SK-N-SH treated with all-trans-retinoic acid at 6 μM for 48 hours (cell line): Measurements from ENCODE around the gene OBP2B.
"Not testable (repeated sequence)": the region's sequence is repeated elsewhere in the genome, so short reads cannot be mapped to it uniquely, and the experiment has no call there.

Source experiments
- ATAC-seq: fragments of 200-7000 bp; cut with Tn5 transposase; 3 replicates; pipeline ENCODE4 v1.9.1; 2020; ENCODE audit warnings: mild to moderate bottlenecking, moderate library complexity
- ARNTL ChIP-seq: fragments of 450-650 bp; formaldehyde crosslinking; IDR thresholded peaks from 2 replicates; pipeline ENCODE4 v1.5.0; 2020; ENCODE audit warnings: low read depth, mild to moderate bottlenecking, moderate library complexity, borderline replicate concordance
- BACH2 ChIP-seq: fragments of 250-450 bp; sonication (Bioruptor Pico); IDR thresholded peaks from 2 replicates; pipeline ENCODE4 v1.9.0; 2021; ENCODE audit warnings: mild to moderate bottlenecking, borderline replicate concordance
- CREB5 ChIP-seq: fragments of 250-450 bp; sonication (Bioruptor Pico); IDR thresholded peaks from 2 replicates; pipeline ENCODE4 v1.5.1; 2020; ENCODE audit warnings: low read depth, mild to moderate bottlenecking, moderate library complexity
- CSDC2 ChIP-seq: fragments of 250-450 bp; sonication (Bioruptor Pico); IDR thresholded peaks from 2 replicates; pipeline ENCODE4 v1.5.0; 2020; ENCODE audit warnings: mild to moderate bottlenecking, moderate library complexity
- CSRNP3 ChIP-seq: fragments of 250-450 bp; sonication (Bioruptor Pico); IDR thresholded peaks from 2 replicates; pipeline ENCODE4 v1.5.1; 2021; ENCODE audit warnings: mild to moderate bottlenecking, moderate library complexity
- GLIS3 ChIP-seq: fragments of 250-450 bp; sonication (Bioruptor Pico); IDR thresholded peaks from 2 replicates; pipeline ENCODE4 v1.5.0; 2020; ENCODE audit warnings: mild to moderate bottlenecking, moderate library complexity
- ISL1 ChIP-seq: fragments of 250-450 bp; sonication (Bioruptor Pico); IDR thresholded peaks from 2 replicates; pipeline ENCODE4 v2.1.2; 2022; ENCODE audit warnings: mild to moderate bottlenecking, moderate library complexity
- OSR1 ChIP-seq: fragments of 250-450 bp; sonication (Bioruptor Pico); IDR thresholded peaks from 2 replicates; pipeline ENCODE4 v1.8.0; 2022; ENCODE audit warnings: moderate library complexity, mild to moderate bottlenecking, inconsistent platforms
- PATZ1 ChIP-seq: fragments of 250-450 bp; sonication (Bioruptor Pico); IDR thresholded peaks from 2 replicates; pipeline ENCODE4 v1.8.0; 2020; ENCODE audit warnings: mild to moderate bottlenecking, moderate library complexity, borderline replicate concordance
- POU6F1 ChIP-seq: fragments of 250-450 bp; sonication (Bioruptor Pico); IDR thresholded peaks from 2 replicates; pipeline ENCODE4 v1.8.0; 2021; ENCODE audit warnings: low read depth, mild to moderate bottlenecking, moderate library complexity, borderline replicate concordance
- PPARA ChIP-seq: fragments of 250-450 bp; sonication (Bioruptor Pico); IDR thresholded peaks from 2 replicates; pipeline ENCODE4 v1.5.0; 2020; ENCODE audit warnings: mild to moderate bottlenecking, borderline replicate concordance
- RARB ChIP-seq: fragments of 250-450 bp; sonication (Bioruptor Pico); IDR thresholded peaks from 2 replicates; pipeline ENCODE4 v1.8.0; 2021; ENCODE audit warnings: mild to moderate bottlenecking, moderate library complexity
- SNAI2 ChIP-seq: fragments of 250-450 bp; sonication (Bioruptor Pico); IDR thresholded peaks from 2 replicates; pipeline ENCODE4 v1.5.0; 2020; ENCODE audit warnings: mild to moderate bottlenecking, moderate library complexity
- TOX ChIP-seq: fragments of 250-450 bp; sonication (Bioruptor Pico); IDR thresholded peaks from 2 replicates; pipeline ENCODE4 v1.8.0; 2021; ENCODE audit warnings: mild to moderate bottlenecking, moderate library complexity, borderline replicate concordance
- ZC3H10 ChIP-seq: fragments of 250-450 bp; sonication (Bioruptor Pico); IDR thresholded peaks from 2 replicates; pipeline ENCODE4 v1.5.1; 2021; ENCODE audit warnings: mild to moderate bottlenecking, moderate library complexity
- ZFP3 ChIP-seq: fragments of 250-450 bp; sonication (Bioruptor Pico); IDR thresholded peaks from 2 replicates; pipeline ENCODE4 v1.5.0; 2020; ENCODE audit warnings: mild to moderate bottlenecking, moderate library complexity
- ZFP30 ChIP-seq: fragments of 450-650 bp; formaldehyde crosslinking; IDR thresholded peaks from 2 replicates; pipeline ENCODE4 v1.5.0; 2022; ENCODE audit warnings: mild to moderate bottlenecking, moderate library complexity
- ZNF70 ChIP-seq: fragments of 450-650 bp; formaldehyde crosslinking; IDR thresholded peaks from 2 replicates; pipeline ENCODE4 v1.5.0; 2020; ENCODE audit warnings: mild to moderate bottlenecking, moderate library complexity
- ZNF8 ChIP-seq: fragments of 450-650 bp; formaldehyde crosslinking; IDR thresholded peaks from 2 replicates; pipeline ENCODE4 v1.5.0; 2020; ENCODE audit warnings: mild to moderate bottlenecking, moderate library complexity

The OBP2B gene

GRCh38 chr9:133210202-133210532 lies 1.1 kb upstream of the OBP2B start:
- TF ChIP-seq PPARA (no peak), ZFP3 (no peak), ZNF70 (CRISPR knock-in tag) (no peak), GLIS3 (no peak), CSRNP3 (CRISPR knock-in tag) (no peak), BACH2 (CRISPR knock-in tag) (no peak)
- no peak for ATAC-seq

GRCh38 chr9:133209327-133210201 lies 514 bp upstream of the OBP2B start:
- not testable (repeated sequence) for ATAC-seq

GRCh38 chr9:133208171-133208879 lies 725 bp downstream of the OBP2B start:
- peak; percentile 73 for ATAC-seq

GRCh38 chr9:133207540-133208170 lies 1.4 kb downstream of the OBP2B start:
- TF ChIP-seq BACH2 (CRISPR knock-in tag) (no peak), PPARA (no peak), CSDC2 (CRISPR knock-in tag) (no peak), CREB5 (CRISPR knock-in tag) (no peak), ISL1 (CRISPR knock-in tag) (no peak), ZNF70 (CRISPR knock-in tag) (no peak), ZFP3 (no peak), POU6F1 (CRISPR knock-in tag) (no peak), RARB (CRISPR knock-in tag) (no peak), CSRNP3 (CRISPR knock-in tag) (no peak), ZFP30 (CRISPR knock-in tag) (no peak), ARNTL (CRISPR knock-in tag) (no peak), TOX (no peak), PATZ1 (CRISPR knock-in tag) (no peak), ZC3H10 (no peak)
- TF ChIP-seq, all 23 proteins: peak for 0
- ATAC-seq, result no peak

- no peak for ATAC-seq
- TF ChIP-seq CREB5 (CRISPR knock-in tag) (no peak), ISL1 (CRISPR knock-in tag) (no peak), ZNF8 (CRISPR knock-in tag) (no peak), ZFP3 (no peak), SNAI2 (CRISPR knock-in tag) (no peak), PATZ1 (CRISPR knock-in tag) (no peak), RARB (CRISPR knock-in tag) (no peak), ZC3H10 (no peak), OSR1 (no peak)
Measured at GRCh38 chr9:133207021-133207531, 2.0 kb downstream of the OBP2B start.
